Measurements from ENCODE around the gene CDC25C.
A peak's percentile ranks its signal among the peaks of the same experiment; 100 is the strongest.

The CDC25C gene

DNA sequence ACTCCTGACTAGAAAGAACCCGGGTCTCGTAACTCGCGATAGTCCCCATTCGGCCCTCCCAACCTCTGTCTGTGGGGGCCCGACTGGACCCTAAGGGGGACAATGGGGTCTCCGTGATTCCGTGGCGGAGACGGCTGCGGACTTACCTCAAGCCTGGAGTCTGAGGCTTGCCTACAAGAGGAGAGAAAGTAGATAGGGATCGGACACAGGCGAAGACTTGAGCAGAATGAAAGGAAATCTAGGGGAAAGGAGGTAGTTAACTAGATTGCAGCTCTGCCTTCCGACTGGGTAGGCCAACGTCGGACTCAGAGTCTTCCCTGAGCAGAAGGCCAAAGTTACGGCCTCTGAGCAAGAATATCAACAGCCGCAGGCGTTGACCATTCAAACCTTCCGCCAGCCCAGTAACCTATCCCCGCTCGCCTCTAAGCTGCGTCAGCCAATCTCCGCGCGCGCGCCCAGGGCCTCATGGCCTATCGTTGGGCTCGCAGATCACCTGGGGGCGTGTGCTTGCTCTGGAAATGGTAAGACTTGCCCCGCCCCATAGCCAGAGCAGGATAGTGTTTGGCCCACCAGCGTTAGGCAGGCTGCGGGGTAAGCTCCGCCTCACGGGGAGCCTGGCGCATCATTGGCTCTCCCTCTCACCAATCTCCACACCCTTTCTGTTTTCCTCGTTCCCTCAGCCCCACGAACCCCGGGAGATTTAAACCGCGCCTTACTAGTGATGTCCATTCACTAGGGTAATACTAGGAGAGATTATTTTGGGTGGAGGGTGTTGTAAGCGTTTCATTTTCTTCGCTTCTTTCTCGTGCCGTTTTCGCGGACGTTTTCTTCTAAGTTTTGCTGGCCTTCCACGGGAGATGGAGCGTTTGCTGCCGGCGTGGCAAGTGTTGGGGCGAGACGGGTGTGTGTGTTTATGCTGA, at the start of gene CDC25C:
TSS of gene CDC25C (minus strand) at position 356 of the 920 bp plus-strand sequence. CDS start 624 bp downstream, outside the sequence.
- TF ChIP-seq ZFX (IDR thresholded peaks at IDR 0.05) (peak; percentile 62; the same call in 1 of the 2 replicates), CTCF (conservative IDR thresholded peaks at IDR 0.05) (no peak)
- H3K27ac ChIP-seq = peak within 1 kb of the TSS; percentile 79

- no peak overlapping the region for H3K27ac ChIP-seq
- TF ChIP-seq ZFX (IDR thresholded peaks at IDR 0.05) = no peak
- TF ChIP-seq CTCF (conservative IDR thresholded peaks at IDR 0.05) = no peak
Observed at GRCh38 chr5:138372653-138373052, 41.0 kb upstream of the CDC25C start.

- no peak overlapping the region for H3K27ac ChIP-seq
- no peak for TF ChIP-seq CTCF (conservative IDR thresholded peaks at IDR 0.05)
- TF ChIP-seq ZFX (IDR thresholded peaks at IDR 0.05) = no peak
Observed at GRCh38 chr5:138372225-138372624, 40.6 kb upstream of the CDC25C start.

- TF ChIP-seq ZFX (IDR thresholded peaks at IDR 0.05) (no peak), CTCF (conservative IDR thresholded peaks at IDR 0.05) (no peak)
- no peak overlapping the region for H3K27ac ChIP-seq
Observed at GRCh38 chr5:138371454-138371853, 39.9 kb upstream of the CDC25C start.

DNA sequence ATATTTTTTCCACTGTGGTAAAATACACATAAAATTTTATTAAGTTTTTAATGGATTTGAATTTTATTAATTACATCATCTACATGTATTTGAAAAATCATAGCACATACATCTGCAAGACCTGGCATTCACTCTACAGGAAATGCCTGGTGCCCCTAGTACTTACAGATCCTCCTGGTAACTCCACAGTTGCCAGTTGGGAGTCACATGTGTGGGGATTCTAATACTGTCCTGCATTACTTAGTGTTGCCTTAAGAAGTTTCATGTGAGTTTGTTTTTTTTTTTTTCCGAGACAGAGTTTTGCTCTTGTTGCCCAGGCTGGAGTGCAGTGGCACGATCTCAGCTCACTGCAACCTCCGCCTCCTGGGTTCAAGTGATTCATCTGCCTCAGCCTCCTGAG, 38.9 kb upstream of the CDC25C start:
- H3K27ac ChIP-seq = no peak overlapping the region
- no peak for TF ChIP-seq CTCF (conservative IDR thresholded peaks at IDR 0.05)
- no peak for TF ChIP-seq ZFX (IDR thresholded peaks at IDR 0.05)

DNA sequence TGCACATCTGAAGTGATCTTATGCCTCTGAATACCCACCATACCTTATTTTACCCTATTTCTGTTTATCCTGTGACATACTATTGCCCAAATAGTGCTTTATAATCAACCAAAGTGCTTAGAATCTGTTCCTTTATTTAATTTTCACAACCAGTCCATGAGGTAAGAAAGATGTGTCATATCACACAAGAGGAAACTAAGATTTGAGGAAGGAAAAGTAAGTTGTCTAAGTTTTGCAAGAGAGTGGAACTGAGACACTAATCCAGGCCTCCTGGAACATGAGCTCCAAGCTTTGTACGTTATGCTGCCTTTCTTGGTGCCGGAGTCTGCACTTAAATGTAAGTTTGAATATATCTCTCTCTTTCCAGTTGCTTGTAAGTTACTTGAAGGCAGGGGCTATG, 38.1 kb upstream of the CDC25C start:
- TF ChIP-seq CTCF (conservative IDR thresholded peaks at IDR 0.05) (no peak), ZFX (IDR thresholded peaks at IDR 0.05) (no peak)
- H3K27ac ChIP-seq = no peak overlapping the region

- TF ChIP-seq CTCF (conservative IDR thresholded peaks at IDR 0.05) (no peak), ZFX (IDR thresholded peaks at IDR 0.05) (no peak)
- H3K27ac ChIP-seq = no peak overlapping the region
Observed at GRCh38 chr5:138369261-138369660, 37.7 kb upstream of the CDC25C start.
